IMR-90 (cell line): ENCODE measurements around the gene EFCC1. TPM values are rescaled to one million over a fixed set of nuclear protein-coding genes. Genes with fewer than 3 reads are reported as not detected.

Source experiments
- ATAC-seq: fragments of 200-7000 bp; cut with Tn5 transposase; 2 replicates; pipeline ENCODE4 v1.9.1; 2020; ENCODE audit warnings: low read depth, mild to moderate bottlenecking, moderate library complexity
- BruUV-seq: library from RNA; stranded (reverse); fragments of 400-500 nt; replicated peaks from 2 replicates; lab custom pipeline; 2021; lab: Mats Ljungman, UMichigan
- CTCF ChIA-PET: fragments of 300-600 bp; formaldehyde crosslinking; extraction: SDS; loops from one replicate; lab custom pipeline; 2021; ENCODE audit warnings: antibody characterized with exemption; lab: Yijun Ruan, JAX
- POLR2A ChIA-PET: fragments of 300-600 bp; sonication (Branson Sonifier 250); formaldehyde crosslinking; loops from one replicate; lab custom pipeline; 2022; ENCODE audit warnings: antibody characterized with exemption; ENCODE audit not compliant: unreplicated experiment; lab: Charles Lee
- DNase-seq: peaks from one replicate; pipeline ENCODE4 v3.0.0; 2013
- H2AFZ ChIP-seq: replicated peaks from 2 replicates; pipeline ENCODE3; 2013; ENCODE audit warnings: low read length, mild to moderate bottlenecking; ENCODE audit not compliant: poor library complexity
- H2AK5ac ChIP-seq: 2 replicates; pipeline ENCODE4 v1.6.1; 2013; ENCODE audit warnings: low read depth, low read length, inconsistent platforms
- H2AK9ac ChIP-seq: replicated peaks from 2 replicates; pipeline ENCODE3; 2013; ENCODE audit warnings: mild to moderate bottlenecking, low read depth, low read length, moderate library complexity; ENCODE audit not compliant: poor library complexity
- H2BK120ac ChIP-seq: 2 replicates; pipeline ENCODE4 v1.6.1; 2013; ENCODE audit warnings: low read depth, low read length, inconsistent platforms
- H2BK15ac ChIP-seq: 3 replicates; pipeline ENCODE4 v1.6.1; 2013; ENCODE audit warnings: low read depth, low read length, inconsistent platforms
- H2BK20ac ChIP-seq: 2 replicates; pipeline ENCODE4 v1.6.1; 2013; ENCODE audit warnings: low read depth, mild to moderate bottlenecking, inconsistent platforms, low read length, moderate library complexity
- H2BK5ac ChIP-seq: 2 replicates; pipeline ENCODE4 v1.6.1; 2013; ENCODE audit warnings: mild to moderate bottlenecking, low read depth, low read length, inconsistent platforms; ENCODE audit not compliant: poor library complexity, severe bottlenecking
- H3K14ac ChIP-seq: replicated peaks from 2 replicates; pipeline ENCODE4 v1.6.1; 2013; ENCODE audit warnings: low read depth, low read length, inconsistent platforms
- H3K18ac ChIP-seq: 2 replicates; pipeline ENCODE4 v1.6.1; 2013; ENCODE audit warnings: low read depth, low read length, control low read depth
- H3K23ac ChIP-seq: 2 replicates; pipeline ENCODE4 v1.6.1; 2013; ENCODE audit warnings: low read depth, low read length, inconsistent platforms
- H3K27ac ChIP-seq: 2 replicates; pipeline ENCODE4 v1.5.1; 2013; ENCODE audit warnings: mild to moderate bottlenecking, control low read depth, low read length; ENCODE audit not compliant: insufficient read depth
- H3K27me3 ChIP-seq: 2 replicates; pipeline ENCODE4 v1.6.1; 2013; ENCODE audit warnings: low read length; ENCODE audit not compliant: control insufficient read depth, insufficient read depth
- H3K36me3 ChIP-seq: 2 replicates; pipeline ENCODE4 v1.6.1; 2013; ENCODE audit warnings: low read length, mixed read lengths; ENCODE audit not compliant: control insufficient read depth, insufficient read depth
- H3K4ac ChIP-seq: 2 replicates; pipeline ENCODE4 v1.6.1; 2013; ENCODE audit warnings: low read depth, low read length, inconsistent platforms
- H3K4me1 ChIP-seq: 2 replicates; pipeline ENCODE4 v1.6.1; 2013; ENCODE audit warnings: low read length, mixed read lengths; ENCODE audit not compliant: control insufficient read depth, insufficient read depth
- H3K4me2 ChIP-seq: 2 replicates; pipeline ENCODE4 v1.6.1; 2013; ENCODE audit warnings: low read depth, mild to moderate bottlenecking, control low read depth, low read length, moderate library complexity
- H3K4me3 ChIP-seq: 2 replicates; pipeline ENCODE4 v1.5.1; 2013; ENCODE audit warnings: low read depth, mild to moderate bottlenecking, control low read depth, low read length, moderate library complexity; ENCODE audit not compliant: insufficient read depth
- H3K56ac ChIP-seq: 2 replicates; pipeline ENCODE4 v1.6.1; 2013; ENCODE audit warnings: low read length, inconsistent platforms; ENCODE audit not compliant: insufficient read depth; ENCODE audit errors: extremely low read depth
- H3K79me1 ChIP-seq, 2 experiments: 2 replicates each; pipeline ENCODE4 v1.6.1; 2013; ENCODE audit warnings: low read length in 2 of 2, inconsistent platforms in 1 of 2, low read depth in 1 of 2
- H3K9ac ChIP-seq: 2 replicates; pipeline ENCODE4 v1.6.1; 2013; ENCODE audit warnings: low read depth, low read length, control low read depth
- H3K9me1 ChIP-seq: 2 replicates; pipeline ENCODE4 v1.6.1; 2013; ENCODE audit warnings: low read length, inconsistent platforms; ENCODE audit not compliant: insufficient read depth
- H3K9me3 ChIP-seq: 2 replicates; pipeline ENCODE4 v1.6.1; 2013; ENCODE audit warnings: low read length; ENCODE audit not compliant: control insufficient read depth, insufficient read depth
- H4K20me1 ChIP-seq: 2 replicates; pipeline ENCODE4 v1.6.1; 2013; ENCODE audit warnings: low read length, inconsistent platforms; ENCODE audit not compliant: insufficient read depth
- H4K5ac ChIP-seq: 2 replicates; pipeline ENCODE4 v1.6.1; 2013; ENCODE audit warnings: mild to moderate bottlenecking, low read depth, low read length, control low read depth
- H4K8ac ChIP-seq, 2 experiments: 2 replicates each; pipeline ENCODE4 v1.6.1; 2013; ENCODE audit warnings: low read depth in 2 of 2, low read length in 2 of 2, control low read depth in 1 of 2, inconsistent platforms in 1 of 2
- H4K91ac ChIP-seq: 2 replicates; pipeline ENCODE4 v1.6.1; 2013; ENCODE audit warnings: low read depth, low read length, inconsistent platforms; ENCODE audit not compliant: insufficient read depth
- BHLHE40 ChIP-seq: fragments of 150-350 bp; IDR thresholded peaks from 2 replicates; pipeline ENCODE4 v1.6.1; 2016; ENCODE audit warnings: mild to moderate bottlenecking, low read depth, low read length
- CEBPB ChIP-seq: IDR thresholded peaks from 2 replicates; pipeline ENCODE4 v1.6.1; 2012; ENCODE audit warnings: low read depth, low read length, improper control_type of control experiment
- MAZ ChIP-seq: IDR thresholded peaks from 2 replicates; pipeline ENCODE4 v1.6.1; 2012; ENCODE audit warnings: low read depth, mild to moderate bottlenecking, low read length, improper control_type of control experiment, moderate library complexity, borderline replicate concordance
- MXI1 ChIP-seq: IDR thresholded peaks from 2 replicates; pipeline ENCODE4 v1.6.1; 2012; ENCODE audit warnings: low read depth, mild to moderate bottlenecking, low read length, moderate library complexity, borderline replicate concordance
- NFE2L2 ChIP-seq: fragments of 150-350 bp; IDR thresholded peaks from 2 replicates; pipeline ENCODE4 v1.6.1; 2016; ENCODE audit warnings: low read depth, mild to moderate bottlenecking, low read length
- POLR2A ChIP-seq: IDR thresholded peaks from 2 replicates; pipeline ENCODE4 v1.6.1; 2012; ENCODE audit warnings: mild to moderate bottlenecking, low read depth, low read length
- RAD21 ChIP-seq: IDR thresholded peaks from 2 replicates; pipeline ENCODE4 v1.6.1; 2012; ENCODE audit warnings: low read length, improper control_type of control experiment
- RCOR1 ChIP-seq: IDR thresholded peaks from 2 replicates; pipeline ENCODE4 v1.6.1; 2012; ENCODE audit warnings: mild to moderate bottlenecking, low read length, improper control_type of control experiment; ENCODE audit not compliant: insufficient replicate concordance
- RFX5 ChIP-seq: IDR thresholded peaks from 2 replicates; pipeline ENCODE4 v1.8.0; 2012; ENCODE audit warnings: low read depth, mild to moderate bottlenecking, low read length, moderate library complexity
- SMC3 ChIP-seq: fragments of 150-350 bp; IDR thresholded peaks from 2 replicates; pipeline ENCODE4 v1.6.1; 2016; ENCODE audit warnings: low read depth, mild to moderate bottlenecking, antibody characterized with exemption, low read length, moderate library complexity
- WGBS, 2 experiments: methylation state at CpG; one replicate each; pipeline versions ENCODE4 v1.1.5 to v1.1.7; 2013; ENCODE audit warnings: missing lambda C conversion rate in 2 of 2; ENCODE audit not compliant: insufficient read length in 1 of 2; ENCODE audit errors: extremely low coverage in 2 of 2; 5-methylcytosine and 5-hydroxymethylcytosine counted together
- dilution Hi-C: fragments of 300-500 bp; cut with HindIII; formaldehyde crosslinking; loops from one replicate; pipeline ENCODE4 v1.14.3; 2018; ENCODE audit warnings: low sequenced_read_pairs; ENCODE audit not compliant: unreplicated experiment
- in situ Hi-C: fragments of 300-500 bp; cut with MboI; formaldehyde crosslinking; loops from 3 replicates; pipeline ENCODE4 v1.14.3; 2019; ENCODE audit warnings: low sequenced_read_pairs, inconsistent platforms, mixed read lengths
- intact Hi-C: fragments of 100-400 bp; cut with micrococcal nuclease; formaldehyde crosslinking; loops from 2 replicates; pipeline ENCODE4 v1.10.0; 2022
- polyA plus RNA-seq, 3 experiments: library from polyadenylated mRNA; depleted of rRNA; stranded (reverse); fragments of >200 nt; gene quantifications; 2 replicates each; pipeline ENCODE4 v1.2.3, GENCODE V29; 2012; ENCODE audit warnings: low replicate concordance in 1 of 3
- total RNA-seq: library from RNA; depleted of rRNA; stranded (reverse); fragments of >200 nt; gene quantifications from 2 replicates; pipeline ENCODE4 v1.2.3, GENCODE V29; 2012
- TF ChIP-seq, protein P1 (sequence below): fragments of 150-350 bp; IDR thresholded peaks from 2 replicates; pipeline ENCODE4 v1.6.1; 2017; ENCODE audit warnings: mild to moderate bottlenecking, antibody characterized with exemption, low read length, low read depth
- TF ChIP-seq, protein P2 (sequence below): fragments of 150-350 bp; IDR thresholded peaks from 2 replicates; pipeline ENCODE4 v1.6.1; 2016; ENCODE audit warnings: low read depth, mild to moderate bottlenecking, low read length, moderate library complexity, borderline replicate concordance

EFCC1 gene
- total and polyA plus RNA-seq, 2 of the 4 experiments (the other 2 are of a cell fraction): not detected

DNA sequence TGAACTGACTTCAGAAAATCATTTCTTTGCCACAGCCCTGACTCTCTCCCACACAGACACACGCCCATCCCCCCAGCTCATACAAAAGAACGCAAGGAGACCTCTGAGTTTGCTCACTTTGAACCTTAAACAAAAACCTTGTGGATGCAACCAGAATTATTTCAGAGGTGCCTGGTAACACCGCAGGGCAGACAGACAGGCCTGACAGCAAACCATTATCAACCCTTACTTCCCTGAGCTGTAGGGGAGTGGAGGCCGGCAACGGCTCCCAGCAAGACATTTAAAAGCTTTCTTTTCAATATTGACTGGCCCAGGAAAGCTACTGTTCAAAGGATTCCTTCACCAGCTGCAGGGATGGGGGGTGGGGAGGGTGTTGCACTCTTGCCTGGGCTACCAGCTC, 2.0 kb upstream of the EFCC1 start:
- WGBS, 2 experiments: no CpG with 5 or more reads among the region's 5 CpGs
- Histone ChIP-seq H3K18ac (no peak overlapping the region), H3K4me2 (no peak overlapping the region), H2BK20ac (no peak overlapping the region), H3K14ac (no peak overlapping the region), H4K5ac (no peak overlapping the region), H4K20me1 (no peaks in the 10 kb centered on the region), H2AK9ac (no peak overlapping the region), H3K36me3 (no peaks in the 10 kb centered on the region), H2BK5ac (no peak overlapping the region), H3K9ac (no peak overlapping the region), H3K79me1 (no peaks in the 10 kb centered on the region), H2AK5ac (no peak overlapping the region), H3K4me1 (peaks cover 5% of the 10 kb centered on the region; the same call in 1 of the 2 replicates), H2BK120ac (no peak overlapping the region), H3K27me3 (peaks cover 88% of the 10 kb centered on the region), H3K9me3 (no peaks in the 10 kb centered on the region), H2BK15ac (no peak overlapping the region), H4K91ac (no peak overlapping the region), H3K9me1 (no peaks in the 10 kb centered on the region; the same call in 1 of the 2 replicates), H2AFZ (no peak overlapping the region), H3K56ac (no peak overlapping the region), H3K4me3 (no peak overlapping the region), H3K27ac (no peak overlapping the region), H4K8ac (no peak overlapping the region), H3K23ac (no peak overlapping the region), H3K4ac (no peak overlapping the region)
- intact Hi-C loops (no loop called here), dilution Hi-C loops (no loop called here), in situ Hi-C loops (no loop called here)
- ChIA-PET POLR2A (no interaction called here), CTCF (interaction anchor here (1.9 kb wide), 1 partner anchor 29 kb away, joined by 8 read pairs; no protein-coding TSS in a partner anchor)
- BruUV-seq: no TSS peak
- TF ChIP-seq MXI1: no peak
- no peak for TF ChIP-seq MAZ
- TF ChIP-seq RFX5: no peak
- no peak for TF ChIP-seq NFE2L2
- no peak for TF ChIP-seq CEBPB
- TF ChIP-seq RAD21: no peak
- TF ChIP-seq, protein P1, sequence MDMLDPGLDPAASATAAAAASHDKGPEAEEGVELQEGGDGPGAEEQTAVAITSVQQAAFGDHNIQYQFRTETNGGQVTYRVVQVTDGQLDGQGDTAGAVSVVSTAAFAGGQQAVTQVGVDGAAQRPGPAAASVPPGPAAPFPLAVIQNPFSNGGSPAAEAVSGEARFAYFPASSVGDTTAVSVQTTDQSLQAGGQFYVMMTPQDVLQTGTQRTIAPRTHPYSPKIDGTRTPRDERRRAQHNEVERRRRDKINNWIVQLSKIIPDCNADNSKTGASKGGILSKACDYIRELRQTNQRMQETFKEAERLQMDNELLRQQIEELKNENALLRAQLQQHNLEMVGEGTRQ: no peak
- TF ChIP-seq RCOR1: no peak
- TF ChIP-seq SMC3: no peak
- no peak for TF ChIP-seq POLR2A
- TF ChIP-seq, protein P2, sequence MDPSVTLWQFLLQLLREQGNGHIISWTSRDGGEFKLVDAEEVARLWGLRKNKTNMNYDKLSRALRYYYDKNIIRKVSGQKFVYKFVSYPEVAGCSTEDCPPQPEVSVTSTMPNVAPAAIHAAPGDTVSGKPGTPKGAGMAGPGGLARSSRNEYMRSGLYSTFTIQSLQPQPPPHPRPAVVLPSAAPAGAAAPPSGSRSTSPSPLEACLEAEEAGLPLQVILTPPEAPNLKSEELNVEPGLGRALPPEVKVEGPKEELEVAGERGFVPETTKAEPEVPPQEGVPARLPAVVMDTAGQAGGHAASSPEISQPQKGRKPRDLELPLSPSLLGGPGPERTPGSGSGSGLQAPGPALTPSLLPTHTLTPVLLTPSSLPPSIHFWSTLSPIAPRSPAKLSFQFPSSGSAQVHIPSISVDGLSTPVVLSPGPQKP: no peak
- TF ChIP-seq BHLHE40: no peak
- DNase-seq (no peak), ATAC-seq (no peak)
